ENCODE measurements around the gene GLIPR2.
A peak's percentile ranks its signal among the peaks of the same experiment; 100 is the strongest.

Gene GLIPR2

DNA sequence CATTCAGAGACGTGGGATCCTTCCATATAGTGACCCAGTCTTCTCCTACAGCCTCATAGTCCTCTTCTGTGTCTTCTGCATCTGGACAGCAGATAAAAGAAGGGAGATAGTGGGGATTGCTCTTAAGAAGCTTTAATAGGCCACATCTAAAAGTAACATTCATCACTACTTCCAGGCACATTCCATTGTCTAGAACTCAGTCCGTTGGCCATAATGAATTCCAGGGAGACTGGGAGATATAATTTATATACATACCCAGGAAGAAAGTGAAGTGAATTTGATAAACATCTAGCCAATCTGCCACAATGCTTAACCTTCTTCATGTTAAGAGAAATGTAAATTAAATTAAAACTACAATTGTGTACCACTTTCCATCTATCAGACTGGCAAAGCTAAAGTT lies 22.5 kb upstream of the GLIPR2 start:
- TF ChIP-seq ZFX (IDR thresholded peaks at IDR 0.05), result no peak
- TF ChIP-seq, protein P1, sequence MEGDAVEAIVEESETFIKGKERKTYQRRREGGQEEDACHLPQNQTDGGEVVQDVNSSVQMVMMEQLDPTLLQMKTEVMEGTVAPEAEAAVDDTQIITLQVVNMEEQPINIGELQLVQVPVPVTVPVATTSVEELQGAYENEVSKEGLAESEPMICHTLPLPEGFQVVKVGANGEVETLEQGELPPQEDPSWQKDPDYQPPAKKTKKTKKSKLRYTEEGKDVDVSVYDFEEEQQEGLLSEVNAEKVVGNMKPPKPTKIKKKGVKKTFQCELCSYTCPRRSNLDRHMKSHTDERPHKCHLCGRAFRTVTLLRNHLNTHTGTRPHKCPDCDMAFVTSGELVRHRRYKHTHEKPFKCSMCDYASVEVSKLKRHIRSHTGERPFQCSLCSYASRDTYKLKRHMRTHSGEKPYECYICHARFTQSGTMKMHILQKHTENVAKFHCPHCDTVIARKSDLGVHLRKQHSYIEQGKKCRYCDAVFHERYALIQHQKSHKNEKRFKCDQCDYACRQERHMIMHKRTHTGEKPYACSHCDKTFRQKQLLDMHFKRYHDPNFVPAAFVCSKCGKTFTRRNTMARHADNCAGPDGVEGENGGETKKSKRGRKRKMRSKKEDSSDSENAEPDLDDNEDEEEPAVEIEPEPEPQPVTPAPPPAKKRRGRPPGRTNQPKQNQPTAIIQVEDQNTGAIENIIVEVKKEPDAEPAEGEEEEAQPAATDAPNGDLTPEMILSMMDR (conservative IDR thresholded peaks at IDR 0.05), result no peak
- no peak overlapping the region for H3K27ac ChIP-seq

DNA sequence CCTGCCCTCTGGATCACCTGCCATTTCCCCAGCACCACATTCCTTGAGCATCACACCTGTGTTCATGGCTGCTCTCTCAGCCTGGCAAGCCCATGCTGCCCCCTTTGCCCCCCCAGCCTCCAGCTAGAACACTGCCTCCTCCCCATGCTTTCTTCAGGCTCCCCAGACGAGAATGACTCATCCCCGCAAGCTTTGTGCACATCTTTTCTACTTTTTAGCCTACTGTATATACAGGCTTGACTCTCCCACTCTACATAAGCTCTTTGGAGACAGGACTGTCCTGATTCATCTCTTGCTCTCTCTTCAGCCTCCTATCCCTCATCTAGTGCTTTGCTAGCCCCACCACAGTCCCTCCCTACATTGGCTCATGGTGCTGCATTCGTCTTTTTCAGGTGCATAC lies 19.9 kb upstream of the GLIPR2 start:
- TF ChIP-seq, protein P1 (conservative IDR thresholded peaks at IDR 0.05), result no peak
- TF ChIP-seq ZFX (IDR thresholded peaks at IDR 0.05), result no peak
- no peak overlapping the region for H3K27ac ChIP-seq

DNA sequence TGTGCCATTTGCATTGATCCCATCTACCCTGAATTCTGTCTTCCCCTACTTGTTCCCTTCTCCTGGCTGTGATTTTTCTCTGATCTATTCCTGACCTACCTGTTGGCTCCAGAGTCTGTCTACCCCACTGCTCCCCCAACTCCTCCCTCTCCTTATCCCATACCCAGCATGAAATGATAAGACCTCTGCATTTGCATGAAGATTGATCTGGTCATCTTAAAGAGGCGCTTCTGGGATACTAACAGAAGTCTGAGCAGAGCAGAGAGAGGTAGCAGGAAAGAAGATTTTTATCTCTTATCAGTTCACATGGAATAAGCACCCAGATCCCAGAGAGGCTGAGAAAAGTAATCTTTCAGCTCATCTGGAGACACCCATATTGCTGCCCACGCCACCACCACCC lies 18.3 kb upstream of the GLIPR2 start:
- no peak overlapping the region for H3K27ac ChIP-seq
- TF ChIP-seq, protein P1 (conservative IDR thresholded peaks at IDR 0.05), result no peak
- no peak for TF ChIP-seq ZFX (IDR thresholded peaks at IDR 0.05)

DNA sequence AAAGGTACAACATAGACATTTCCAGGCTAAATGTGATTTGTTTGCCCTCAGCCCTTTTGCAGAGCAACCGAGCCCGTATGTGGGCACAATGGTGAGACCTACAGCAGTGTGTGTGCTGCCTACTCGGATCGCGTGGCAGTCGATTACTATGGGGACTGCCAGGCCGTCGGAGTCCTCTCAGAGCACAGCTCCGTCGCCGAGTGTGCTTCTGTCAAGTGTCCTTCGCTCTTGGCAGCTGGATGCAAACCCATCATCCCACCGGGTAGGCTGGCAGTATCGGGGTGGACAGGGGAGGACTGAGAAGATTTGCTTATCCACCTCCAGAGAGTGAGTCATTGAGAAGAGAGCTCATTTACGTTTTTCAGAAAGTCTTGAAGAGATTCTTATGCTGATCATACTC lies 17.8 kb upstream of the GLIPR2 start:
- TF ChIP-seq, protein P1 (conservative IDR thresholded peaks at IDR 0.05), result no peak
- TF ChIP-seq ZFX (IDR thresholded peaks at IDR 0.05), result no peak
- H3K27ac ChIP-seq, result peak overlapping the region; percentile 7; the same call in 1 of the 2 replicates

DNA sequence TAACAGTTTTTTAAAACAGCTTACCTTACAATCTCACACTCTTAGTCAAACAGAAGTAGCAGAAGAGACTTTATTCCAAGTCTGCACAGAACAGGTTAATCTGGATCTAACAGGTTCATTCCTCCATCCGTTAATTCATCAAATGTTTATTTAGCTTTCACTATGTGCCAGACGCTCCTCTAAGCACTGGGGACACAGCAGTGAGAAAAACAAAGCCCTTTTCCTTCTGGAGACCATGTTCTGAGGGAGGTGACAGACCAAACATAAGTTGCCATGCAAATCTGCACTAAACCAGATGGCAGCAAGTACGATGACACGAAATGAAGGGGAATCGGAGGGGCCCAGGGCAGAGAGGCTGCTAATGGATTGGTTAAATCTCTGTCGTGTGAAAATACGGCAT lies 17.1 kb upstream of the GLIPR2 start:
- peak overlapping the region; percentile 36 for H3K27ac ChIP-seq
- TF ChIP-seq ZFX (IDR thresholded peaks at IDR 0.05), result no peak
- TF ChIP-seq, protein P1 (conservative IDR thresholded peaks at IDR 0.05), result no peak

DNA sequence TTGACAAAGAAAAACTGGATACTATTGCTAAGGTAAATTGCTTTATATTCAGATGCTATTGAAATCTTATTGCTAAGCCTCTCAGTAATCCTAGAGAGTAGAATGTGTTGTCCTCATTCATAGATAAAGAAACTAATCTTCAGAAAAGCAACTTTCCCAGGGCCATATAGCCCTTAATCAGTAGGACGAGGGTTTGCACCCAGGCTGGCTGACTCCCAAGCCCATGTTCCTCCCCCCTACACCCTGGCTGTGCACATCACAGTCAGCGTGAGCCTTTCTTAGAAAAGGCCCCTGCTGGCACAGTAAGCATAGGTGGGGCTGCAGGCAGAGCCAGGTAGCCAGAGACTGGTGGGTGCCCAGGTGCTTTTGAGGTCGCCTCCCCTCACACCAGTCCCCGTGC lies 15.8 kb upstream of the GLIPR2 start:
- no peak overlapping the region for H3K27ac ChIP-seq
- TF ChIP-seq, protein P1 (conservative IDR thresholded peaks at IDR 0.05), result no peak
- no peak for TF ChIP-seq ZFX (IDR thresholded peaks at IDR 0.05)

DNA sequence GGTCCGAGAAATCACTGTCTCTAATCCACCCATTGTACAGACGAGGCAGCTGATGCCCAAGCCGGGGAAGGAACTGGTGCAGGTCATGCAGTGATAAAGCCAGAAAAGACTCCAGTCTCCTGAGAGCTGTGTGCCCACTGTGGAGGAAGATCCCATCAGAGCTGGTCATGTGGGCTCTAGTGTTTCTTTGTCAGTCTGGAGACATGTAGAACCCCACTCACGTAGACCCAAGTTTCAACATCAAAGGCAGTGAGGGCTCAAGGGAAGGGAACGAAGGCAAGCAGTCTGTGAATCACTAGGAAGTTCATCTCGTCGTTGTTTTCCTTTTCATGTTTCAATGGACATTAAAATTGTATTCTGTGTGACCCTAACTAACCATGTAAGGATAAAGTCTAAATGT lies 14.6 kb upstream of the GLIPR2 start:
- no peak overlapping the region for H3K27ac ChIP-seq
- no peak for TF ChIP-seq ZFX (IDR thresholded peaks at IDR 0.05)
- TF ChIP-seq, protein P1 (conservative IDR thresholded peaks at IDR 0.05), result no peak
